ENCODE data around the gene CA12. TPM values are rescaled to one million over a fixed set of nuclear protein-coding genes. Genes with fewer than 3 reads are reported as not detected.

CA12 gene
- total and polyA plus RNA-seq, 2 donors (not counting 3 experiments of a cell fraction or from before 2014, with no cell fraction given), result 1.1 to 5.9 TPM

DNA sequence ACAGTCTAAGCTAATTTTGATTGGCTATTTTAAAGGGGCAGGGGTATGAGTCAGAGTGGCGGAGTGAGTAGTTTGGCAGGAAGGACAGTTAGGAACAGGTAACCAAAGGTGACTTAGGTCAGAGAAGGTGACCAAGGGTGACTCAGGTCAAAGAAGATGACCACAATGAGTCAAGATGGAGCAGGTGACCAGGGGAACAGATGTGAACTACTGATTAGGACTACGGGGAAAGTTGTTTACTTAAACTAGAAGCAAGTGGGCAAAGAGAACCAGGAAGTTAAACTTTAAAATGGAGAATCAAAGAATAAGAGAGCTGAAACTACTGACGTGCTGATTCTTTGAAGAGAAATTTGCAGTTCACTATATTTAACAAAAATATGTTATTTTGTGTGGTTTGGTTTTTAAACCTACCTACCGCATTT lies 14.1 kb upstream of the CA12 start:
- no TSS peak for BruUV-seq (replicated peaks)

More for the DNA sequence above, 14.1 kb upstream of the CA12 start:
- H3K9me1 ChIP-seq (replicated peaks; ENCODE audit: control insufficient read depth, extremely low read depth, insufficient read depth, low read length), result no peaks in the 10 kb centered on the region
- CTCF ChIA-PET, result interaction anchor here (0.7 to 1.4 kb wide), 2 partner anchors 16 to 87 kb away, joined by 3 read pairs; no protein-coding TSS in a partner anchor
- H3K27me3 ChIP-seq (ENCODE audit: control insufficient read depth in 2 of 2, insufficient read depth in 2 of 2, low read length in 2 of 2), result no peaks in the 10 kb centered on the region
- H3K79me2 ChIP-seq (ENCODE audit: control insufficient read depth, insufficient read depth, low read length), result no peaks in the 10 kb centered on the region
- no peak overlapping the region for H2AFZ ChIP-seq (ENCODE audit: low read depth, low read length)
- TF ChIP-seq FOS (IDR thresholded peaks at IDR 0.05; ENCODE audit: borderline replicate concordance, insufficient read depth, low read length) (no peak), JUN (IDR thresholded peaks at IDR 0.05; ENCODE audit: borderline replicate concordance, insufficient read depth, insufficient read length, low read depth) (no peak), POLR2A (IDR thresholded peaks at IDR 0.05; ENCODE audit: low read depth, low read length) (no peak), GATA2 (IDR thresholded peaks at IDR 0.05; ENCODE audit: insufficient read depth, insufficient read length, low read depth, low read length) (no peak), EZH2 (IDR thresholded peaks at IDR 0.05; ENCODE audit: borderline replicate concordance, low read depth, low read length, severe bottlenecking) (no peak), MYC (IDR thresholded peaks at IDR 0.05; ENCODE audit: low read depth, low read length) (no peak), POLR2AphosphoS5 (IDR thresholded peaks at IDR 0.05; ENCODE audit: insufficient read depth, low read depth, low read length) (no peak)
- TF ChIP-seq, protein P1, sequence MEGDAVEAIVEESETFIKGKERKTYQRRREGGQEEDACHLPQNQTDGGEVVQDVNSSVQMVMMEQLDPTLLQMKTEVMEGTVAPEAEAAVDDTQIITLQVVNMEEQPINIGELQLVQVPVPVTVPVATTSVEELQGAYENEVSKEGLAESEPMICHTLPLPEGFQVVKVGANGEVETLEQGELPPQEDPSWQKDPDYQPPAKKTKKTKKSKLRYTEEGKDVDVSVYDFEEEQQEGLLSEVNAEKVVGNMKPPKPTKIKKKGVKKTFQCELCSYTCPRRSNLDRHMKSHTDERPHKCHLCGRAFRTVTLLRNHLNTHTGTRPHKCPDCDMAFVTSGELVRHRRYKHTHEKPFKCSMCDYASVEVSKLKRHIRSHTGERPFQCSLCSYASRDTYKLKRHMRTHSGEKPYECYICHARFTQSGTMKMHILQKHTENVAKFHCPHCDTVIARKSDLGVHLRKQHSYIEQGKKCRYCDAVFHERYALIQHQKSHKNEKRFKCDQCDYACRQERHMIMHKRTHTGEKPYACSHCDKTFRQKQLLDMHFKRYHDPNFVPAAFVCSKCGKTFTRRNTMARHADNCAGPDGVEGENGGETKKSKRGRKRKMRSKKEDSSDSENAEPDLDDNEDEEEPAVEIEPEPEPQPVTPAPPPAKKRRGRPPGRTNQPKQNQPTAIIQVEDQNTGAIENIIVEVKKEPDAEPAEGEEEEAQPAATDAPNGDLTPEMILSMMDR (IDR thresholded peaks at IDR 0.05; ENCODE audit: extremely low read depth in 1 of 2, insufficient read depth in 1 of 2, low read depth in 1 of 2, low read length in 2 of 2), result no peak
- TF ChIP-seq, protein P2, sequence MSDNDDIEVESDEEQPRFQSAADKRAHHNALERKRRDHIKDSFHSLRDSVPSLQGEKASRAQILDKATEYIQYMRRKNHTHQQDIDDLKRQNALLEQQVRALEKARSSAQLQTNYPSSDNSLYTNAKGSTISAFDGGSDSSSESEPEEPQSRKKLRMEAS (IDR thresholded peaks at IDR 0.05; ENCODE audit: insufficient read depth, insufficient read length), result no peak
- POLR2A ChIA-PET, result no interaction called here
- no peaks in the 10 kb centered on the region for H4K20me1 ChIP-seq (replicated peaks; ENCODE audit: control insufficient read depth, extremely low read depth, insufficient read depth, low read length)
- H3K36me3 ChIP-seq (ENCODE audit: control insufficient read depth in 2 of 2, extremely low read depth in 1 of 2, insufficient read depth in 2 of 2, low read length in 2 of 2), result no peaks in the 10 kb centered on the region
- no peaks in the 10 kb centered on the region for H3K4me1 ChIP-seq (ENCODE audit: control insufficient read depth, extremely low read depth, insufficient read depth, low read length)
- no peaks in the 10 kb centered on the region for H3K9me3 ChIP-seq (replicated peaks; ENCODE audit: control insufficient read depth, insufficient read depth, low read length)
- intact Hi-C loops (cut with micrococcal nuclease), result no loop called here
- dilution Hi-C loops (cut with MboI; ENCODE audit: extremely low pct_ligation_motif_present, low sequenced_read_pairs), result no loop called here
- H3K4me3 ChIP-seq (replicated peaks in 1 of 3; ENCODE audit: insufficient read depth in 1 of 3, low read depth in 1 of 3, low read length in 3 of 3), result no peak overlapping the region
- no peak for DNase-seq (ENCODE audit: low read depth, low spot score)
- H3K4me2 ChIP-seq (ENCODE audit: insufficient read depth, low read length), result no peak overlapping the region
- H3K9ac ChIP-seq (replicated peaks; ENCODE audit: extremely low read depth, insufficient read depth, low read length), result no peak overlapping the region
- H3K27ac ChIP-seq (ENCODE audit: insufficient read depth, low read depth, low read length), result no peak overlapping the region
- no peak for FAIRE-seq

Data from endothelial cell of umbilical vein (primary cell).